Liver (tissue), 9 donors: Measurements from ENCODE around the gene C3orf20. TPM values are rescaled to one million over a fixed set of nuclear protein-coding genes. Genes with fewer than 3 reads are reported as not detected.

Source experiments
- DNase-seq: peaks from one replicate; pipeline ENCODE4 v3.0.0-alpha.2; 2017; ENCODE audit warnings: low spot score
- H3K27ac ChIP-seq, 2 donors: one replicate each; pipeline ENCODE4 v1.7.0; 2013; ENCODE audit warnings: inconsistent platforms in 2 of 2, low read length in 2 of 2, control low read depth in 1 of 2, low read depth in 1 of 2, mild to moderate bottlenecking in 1 of 2
- H3K27me3 ChIP-seq, 4 donors: one replicate each; pipeline versions ENCODE4 v1.6.1 to v1.7.0; 2013; ENCODE audit warnings: low read length in 3 of 4, inconsistent platforms in 1 of 4, mild to moderate bottlenecking in 1 of 4, moderate library complexity in 1 of 4; ENCODE audit not compliant: control insufficient read depth in 4 of 4, insufficient read depth in 4 of 4
- H3K36me3 ChIP-seq, 4 donors: one replicate each; pipeline versions ENCODE4 v1.6.1 to v1.7.0; 2013; ENCODE audit warnings: low read length in 3 of 4, mild to moderate bottlenecking in 3 of 4, low read depth in 1 of 4, moderate library complexity in 1 of 4; ENCODE audit not compliant: control insufficient read depth in 4 of 4, insufficient read depth in 3 of 4
- H3K4me1 ChIP-seq, 4 donors: one replicate each; pipeline versions ENCODE4 v1.6.1 to v1.7.0; 2013; ENCODE audit warnings: low read length in 3 of 4, mild to moderate bottlenecking in 3 of 4, moderate library complexity in 1 of 4; ENCODE audit not compliant: control insufficient read depth in 4 of 4, insufficient read depth in 4 of 4
- H3K4me3 ChIP-seq, 3 donors: one replicate each; pipeline versions ENCODE4 v1.6.1 to v1.7.0; 2013; ENCODE audit warnings: low read length in 3 of 3, control low read depth in 1 of 3, low read depth in 1 of 3, mild to moderate bottlenecking in 1 of 3
- H3K9ac ChIP-seq, 2 donors: one replicate each; pipeline ENCODE4 v1.7.0; 2013; ENCODE audit warnings: low read length in 2 of 2, mild to moderate bottlenecking in 2 of 2, moderate library complexity in 2 of 2, control low read depth in 1 of 2, low read depth in 1 of 2
- H3K9me3 ChIP-seq, 4 donors: one replicate each; pipeline versions ENCODE4 v1.6.1 to v1.7.0; 2013; ENCODE audit warnings: low read length in 3 of 4; ENCODE audit not compliant: control insufficient read depth in 4 of 4
- ATF3 ChIP-seq: IDR thresholded peaks from 2 replicates; pipeline ENCODE4 v1.6.1; 2016; ENCODE audit warnings: antibody characterized with exemption
- CTCF ChIP-seq: fragments of 150-350 bp; IDR thresholded peaks from 2 replicates; pipeline ENCODE4 v1.5.1; 2017; ENCODE audit warnings: improper control_type of control experiment, low read depth, low read length; ENCODE audit not compliant: missing input control
- EGR1 ChIP-seq, 2 donors: IDR thresholded peaks; 2 replicates each; pipeline ENCODE4 v1.6.1; 2016 to 2018; ENCODE audit warnings: antibody characterized with exemption in 2 of 2, low read depth in 2 of 2
- FOXA1 ChIP-seq: IDR thresholded peaks from 2 replicates; pipeline ENCODE4 v1.6.1; 2016; ENCODE audit warnings: antibody characterized with exemption
- GABPA ChIP-seq, 2 donors: IDR thresholded peaks in 1 of 2; conservative IDR thresholded peaks in 1 of 2; 2 replicates each; pipeline ENCODE4 v1.6.1; 2016; ENCODE audit warnings: antibody characterized with exemption in 2 of 2, mild to moderate bottlenecking in 1 of 2, moderate library complexity in 1 of 2
- HNF4A ChIP-seq, 2 donors: conservative IDR thresholded peaks; 2 replicates each; pipeline ENCODE4 v1.6.1; 2016; ENCODE audit warnings: antibody characterized with exemption in 2 of 2, mild to moderate bottlenecking in 2 of 2
- HNF4G ChIP-seq: IDR thresholded peaks from 2 replicates; pipeline ENCODE4 v1.6.1; 2016; ENCODE audit warnings: antibody characterized with exemption
- JUND ChIP-seq, 2 donors: IDR thresholded peaks; 2 replicates each; pipeline ENCODE4 v1.6.1; 2016; ENCODE audit warnings: antibody characterized with exemption in 2 of 2
- NR2F2 ChIP-seq: IDR thresholded peaks from 2 replicates; pipeline ENCODE4 v1.6.1; 2016; ENCODE audit warnings: antibody characterized with exemption
- RAD21 ChIP-seq, 2 donors: IDR thresholded peaks; 2 replicates each; pipeline ENCODE4 v1.6.1; 2016; ENCODE audit warnings: antibody characterized with exemption in 2 of 2, mild to moderate bottlenecking in 2 of 2
- RXRA ChIP-seq, 2 donors: IDR thresholded peaks; 2 replicates each; pipeline ENCODE4 v1.6.1; 2017 to 2018; ENCODE audit warnings: antibody characterized with exemption in 2 of 2, mild to moderate bottlenecking in 1 of 2
- TAF1 ChIP-seq: conservative IDR thresholded peaks from 2 replicates; pipeline ENCODE4 v1.6.1; 2016; ENCODE audit warnings: antibody characterized with exemption, mild to moderate bottlenecking
- YY1 ChIP-seq: IDR thresholded peaks from 2 replicates; pipeline ENCODE4 v1.6.1; 2016; ENCODE audit warnings: antibody characterized with exemption, mild to moderate bottlenecking
- WGBS: extraction: QIAGEN DNeasy Blood & Tissue Kit; methylation state at CpG from one replicate; pipeline ENCODE4 v1.1.7; 2013; 5-methylcytosine and 5-hydroxymethylcytosine counted together
- polyA plus RNA-seq, 2 donors: library from polyadenylated mRNA; stranded (reverse) in 1 of 2; unstranded in 1 of 2; fragments of 200-250 nt in 1 of 2; fragments of >200 nt in 1 of 2; fragmentation: Nextera tagmentation in 1 of 2; extraction: Ambion mirVana in 1 of 2; gene quantifications; one replicate each; pipeline versions ENCODE4 v1.2.1 to v1.2.3, GENCODE V29; 2013 to 2015
- total RNA-seq, 2 donors: library from RNA; depleted of rRNA; stranded (reverse); fragments of >200 nt; gene quantifications; one replicate each; pipeline ENCODE4 v1.2.3, GENCODE V29; 2014
- TF ChIP-seq, protein P1 (sequence below): IDR thresholded peaks from 2 replicates; pipeline ENCODE4 v1.6.1; 2016; ENCODE audit warnings: antibody characterized with exemption, mild to moderate bottlenecking
- TF ChIP-seq, protein P2 (sequence below): IDR thresholded peaks from 2 replicates; pipeline ENCODE4 v1.6.1; 2016; ENCODE audit warnings: antibody characterized with exemption
- donor health status: healthy.
- donor health status: healthy.
- donor health status: healthy.
- donor health status: healthy.
- donor health status: healthy.

C3orf20 gene
- total and polyA plus RNA-seq, 4 donors, result 0.05 to 0.08 TPM; not detected in 2

GRCh38 chr3:14794435-14794834, 119.5 kb downstream of the C3orf20 start:
- Histone ChIP-seq H3K27ac (no peak overlapping the region), H3K9me3 (no peaks in the 10 kb centered on the region), H3K9ac (no peak overlapping the region), H3K4me1 (peaks cover 0 to 6% (median 3%) of the 10 kb centered on the region in 4 donors), H3K4me3 (no peak overlapping the region), H3K36me3 (no peaks in the 10 kb centered on the region), H3K27me3 (no peaks in the 10 kb centered on the region)
- TF ChIP-seq HNF4G (no peak), TAF1 (no peak), JUND (IDR thresholded peaks at IDR 0.05) (no peak), RAD21 (IDR thresholded peaks at IDR 0.05) (no peak), ATF3 (no peak), EGR1 (IDR thresholded peaks at IDR 0.05; ENCODE audit: low read depth in 2 of 2) (no peak), RXRA (IDR thresholded peaks at IDR 0.05) (no peak)
- TF ChIP-seq, protein P1, sequence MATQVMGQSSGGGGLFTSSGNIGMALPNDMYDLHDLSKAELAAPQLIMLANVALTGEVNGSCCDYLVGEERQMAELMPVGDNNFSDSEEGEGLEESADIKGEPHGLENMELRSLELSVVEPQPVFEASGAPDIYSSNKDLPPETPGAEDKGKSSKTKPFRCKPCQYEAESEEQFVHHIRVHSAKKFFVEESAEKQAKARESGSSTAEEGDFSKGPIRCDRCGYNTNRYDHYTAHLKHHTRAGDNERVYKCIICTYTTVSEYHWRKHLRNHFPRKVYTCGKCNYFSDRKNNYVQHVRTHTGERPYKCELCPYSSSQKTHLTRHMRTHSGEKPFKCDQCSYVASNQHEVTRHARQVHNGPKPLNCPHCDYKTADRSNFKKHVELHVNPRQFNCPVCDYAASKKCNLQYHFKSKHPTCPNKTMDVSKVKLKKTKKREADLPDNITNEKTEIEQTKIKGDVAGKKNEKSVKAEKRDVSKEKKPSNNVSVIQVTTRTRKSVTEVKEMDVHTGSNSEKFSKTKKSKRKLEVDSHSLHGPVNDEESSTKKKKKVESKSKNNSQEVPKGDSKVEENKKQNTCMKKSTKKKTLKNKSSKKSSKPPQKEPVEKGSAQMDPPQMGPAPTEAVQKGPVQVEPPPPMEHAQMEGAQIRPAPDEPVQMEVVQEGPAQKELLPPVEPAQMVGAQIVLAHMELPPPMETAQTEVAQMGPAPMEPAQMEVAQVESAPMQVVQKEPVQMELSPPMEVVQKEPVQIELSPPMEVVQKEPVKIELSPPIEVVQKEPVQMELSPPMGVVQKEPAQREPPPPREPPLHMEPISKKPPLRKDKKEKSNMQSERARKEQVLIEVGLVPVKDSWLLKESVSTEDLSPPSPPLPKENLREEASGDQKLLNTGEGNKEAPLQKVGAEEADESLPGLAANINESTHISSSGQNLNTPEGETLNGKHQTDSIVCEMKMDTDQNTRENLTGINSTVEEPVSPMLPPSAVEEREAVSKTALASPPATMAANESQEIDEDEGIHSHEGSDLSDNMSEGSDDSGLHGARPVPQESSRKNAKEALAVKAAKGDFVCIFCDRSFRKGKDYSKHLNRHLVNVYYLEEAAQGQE, result no peak
- 91% methylated on average over 2 of the region's 2 CpGs for WGBS
- no peak for DNase-seq

DNA sequence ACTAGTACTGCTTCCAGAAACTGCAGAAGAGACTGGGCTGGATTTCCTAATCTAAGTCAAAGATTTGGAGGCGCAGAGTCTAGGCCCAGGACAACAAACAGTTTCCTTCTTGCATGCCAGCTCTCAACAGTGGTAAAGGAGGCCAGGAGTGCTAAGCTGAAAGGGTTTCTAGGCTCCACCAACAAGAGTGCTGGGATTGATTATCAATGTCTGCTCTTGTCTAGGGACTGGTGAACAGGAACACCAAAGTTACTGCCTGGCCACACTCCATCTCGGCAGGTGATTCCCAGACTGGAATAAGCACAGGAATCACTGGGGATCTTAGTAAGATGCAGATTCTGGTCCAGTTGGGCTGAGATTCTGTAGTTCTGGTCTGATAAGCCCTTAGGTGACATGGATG, 121.1 kb downstream of the C3orf20 start:
- H3K36me3 ChIP-seq, result no peaks in the 10 kb centered on the region
- peaks cover 0 to 6% (median 3%) of the 10 kb centered on the region in 4 donors for H3K4me1 ChIP-seq
- no peak overlapping the region for H3K4me3 ChIP-seq
- no peaks in the 10 kb centered on the region for H3K9me3 ChIP-seq
- no peak overlapping the region for H3K9ac ChIP-seq
- TF ChIP-seq RAD21 (IDR thresholded peaks at IDR 0.05) (no peak), JUND (IDR thresholded peaks at IDR 0.05) (no peak), YY1 (no peak), HNF4A (conservative IDR thresholded peaks at IDR 0.05) (no peak), EGR1 (IDR thresholded peaks at IDR 0.05; ENCODE audit: low read depth in 2 of 2) (no peak), CTCF (no peak), NR2F2 (no peak), GABPA (IDR thresholded peaks at IDR 0.05 in 1 of 2, conservative IDR thresholded peaks at IDR 0.05 in 1 of 2) (no peak), RXRA (IDR thresholded peaks at IDR 0.05) (no peak), FOXA1 (no peak), ATF3 (no peak), HNF4G (no peak)
- TF ChIP-seq, protein P1, result no peak
- TF ChIP-seq, protein P2, sequence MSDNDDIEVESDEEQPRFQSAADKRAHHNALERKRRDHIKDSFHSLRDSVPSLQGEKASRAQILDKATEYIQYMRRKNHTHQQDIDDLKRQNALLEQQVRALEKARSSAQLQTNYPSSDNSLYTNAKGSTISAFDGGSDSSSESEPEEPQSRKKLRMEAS, result no peak
- no peak overlapping the region for H3K27ac ChIP-seq
- whole genome bisulfite sequencing, result 81% methylated on average over 2 of the region's 2 CpGs
- H3K27me3 ChIP-seq, result no peaks in the 10 kb centered on the region
- DNase-seq, result no peak
